Right ventricle myocardium superior (tissue), 1 donor: ENCODE data around the gene DENND1C. TPM values are rescaled to one million over a fixed set of nuclear protein-coding genes. Genes with fewer than 3 reads are reported as not detected.
A peak's percentile ranks its signal among the peaks of the same experiment; 100 is the strongest.
"Not testable (repeated sequence)": the region's sequence is repeated elsewhere in the genome, so short reads cannot be mapped to it uniquely, and the experiment has no call there.

Source experiments
- ATAC-seq: fragments of 200-7000 bp; cut with Tn5 transposase; one replicate; pipeline ENCODE4 v1.9.1; 2020; ENCODE audit warnings: mild to moderate bottlenecking; ENCODE audit not compliant: poor library complexity
- DNase-seq: peaks from one replicate; pipeline ENCODE4 v3.0.0-alpha.2; 2020
- intact Hi-C: fragments of 100-400 bp; cut with DNase I; formaldehyde crosslinking; loops from one replicate; pipeline ENCODE4 v1.11.2; 2022
- total RNA-seq: library from RNA; stranded (reverse); fragmentation: NEBNext Ultra II Directional; extraction: Animal tissue kit (Norgen Biotek cat#: 25700); gene quantifications from one replicate; pipeline ENCODE4 v1.2.1, GENCODE V29; 2021
- donor health status: DM: no; HTN: yes; CAD: no; lungs with severe emphysema.

Gene DENND1C
- total RNA-seq, 1 donor from 2014 or later, result 0.35 TPM

- no peak for ATAC-seq
- intact Hi-C loops, result no loop called here
- no peak for DNase-seq
Measured at GRCh38 chr19:6433663-6434062, 47.9 kb downstream of the DENND1C start, which contains the start of gene SLC25A41. Gene SLC25A41, minus strand, starts transcription at chr19:6433763. Its CDS starts 70 bp downstream, at chr19:6433693.

GRCh38 chr19:6433165-6433564 lies 48.4 kb downstream of the DENND1C start:
- DNase-seq, result no peak
- intact Hi-C loops, result no loop called here
- ATAC-seq, result no peak

- no peak for ATAC-seq
- DNase-seq, result no peak
- intact Hi-C loops, result no loop called here
Measured at GRCh38 chr19:6431891-6432290, 49.7 kb downstream of the DENND1C start.

GRCh38 chr19:6429419-6430221 lies 52.0 kb downstream of the DENND1C start:
- intact Hi-C loops, result no loop called here
- DNase-seq, result no peak
- no peak for ATAC-seq

- intact Hi-C loops, DNase-seq, ATAC-seq: not testable (repeated sequence)
Measured at GRCh38 chr19:6428692-6429418, 52.7 kb downstream of the DENND1C start.

GRCh38 chr19:6427131-6427530 lies 54.5 kb downstream of the DENND1C start:
- ATAC-seq (no peak), DNase-seq (no peak)
- intact Hi-C loops, result no loop called here

- DNase-seq, result no peak
- intact Hi-C loops, result no loop called here
Measured at GRCh38 chr19:6425732-6426620, 55.6 kb downstream of the DENND1C start.

DNA sequence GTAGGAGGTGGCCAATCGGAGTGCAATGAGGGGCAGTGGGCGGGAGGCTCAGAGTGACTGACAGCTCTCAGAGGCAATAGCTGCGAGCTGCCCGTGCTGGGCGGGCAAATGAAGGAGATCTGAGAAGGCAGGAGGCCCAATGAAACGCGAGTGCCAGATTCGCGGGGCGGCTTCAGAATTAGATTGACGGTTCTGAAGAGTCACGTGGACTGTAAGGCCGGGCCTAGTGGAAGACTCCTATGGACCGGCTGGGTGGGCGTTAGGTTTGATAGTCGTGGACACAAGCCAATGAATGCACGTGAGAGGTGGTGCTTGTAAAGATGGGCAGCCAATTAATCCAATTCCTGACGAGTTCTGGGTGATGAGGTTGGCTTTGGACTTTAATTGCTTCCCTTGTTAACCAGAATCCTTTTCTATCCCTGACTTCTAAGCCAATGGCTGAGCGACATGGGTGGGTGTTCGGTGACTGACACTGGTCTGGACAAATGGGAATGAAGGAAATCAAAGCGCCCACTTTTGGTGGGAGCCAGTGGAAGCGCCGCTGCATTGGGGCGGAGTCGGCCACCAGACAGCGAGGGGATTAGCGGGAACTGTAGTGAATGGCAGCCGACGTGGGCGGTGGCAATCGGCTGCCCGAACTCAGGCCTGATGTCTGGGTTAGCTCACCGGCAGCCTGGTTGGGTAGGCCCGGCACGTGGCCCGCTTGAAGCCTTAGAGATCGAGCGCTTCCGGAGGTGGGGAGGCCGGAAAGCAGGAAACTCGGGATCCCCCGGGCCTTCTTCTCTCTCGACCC lies 56.5 kb downstream of the DENND1C start:
- intact Hi-C loops, result no loop called here
- ATAC-seq (peak; percentile 94), DNase-seq (peak; percentile 100)

More at GRCh38 chr19:6425732-6426620, 55.6 kb downstream of the DENND1C start:
- ATAC-seq, result no peak

- intact Hi-C loops, result no loop called here
- peak; percentile 37 for DNase-seq
- ATAC-seq, result no peak
Measured at GRCh38 chr19:6424195-6424938, 57.2 kb downstream of the DENND1C start, which contains the start of gene KHSRP. Gene KHSRP, minus strand, starts transcription at chr19:6424811. Its CDS starts 110 bp downstream, at chr19:6424701.

DNA sequence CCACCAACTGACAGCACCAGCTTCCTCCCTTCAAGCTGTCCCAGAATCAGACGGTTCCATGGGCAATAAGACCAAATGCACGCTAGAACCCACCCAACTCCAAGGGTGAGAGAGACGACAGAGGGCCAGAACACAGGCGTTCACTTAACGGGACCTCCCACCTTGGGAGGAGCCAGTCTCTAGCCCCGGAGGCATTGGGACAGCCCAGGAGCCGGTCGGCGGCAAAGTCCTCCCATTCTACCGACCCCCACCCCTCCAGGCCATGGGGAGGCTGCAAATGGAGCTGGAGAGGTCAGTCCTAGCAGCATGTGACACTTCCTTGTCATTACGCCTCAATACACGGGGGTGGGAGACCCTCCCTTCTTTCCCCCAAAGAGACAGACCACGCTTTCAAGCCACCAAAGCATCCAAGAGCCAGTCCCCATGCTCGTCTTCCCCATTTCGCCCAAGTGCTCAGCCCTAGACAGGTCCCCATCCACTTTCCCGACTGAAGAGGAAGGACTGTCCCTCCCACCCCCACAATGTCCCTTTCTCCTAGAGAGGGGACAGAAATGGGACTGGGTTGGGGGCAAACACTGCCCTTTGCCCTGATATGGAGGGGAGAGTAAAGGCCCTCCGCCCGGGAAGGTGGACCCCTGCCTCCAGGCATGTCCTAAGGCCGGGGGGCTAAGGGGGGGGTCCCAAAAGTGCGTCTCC lies 57.9 kb downstream of the DENND1C start:
- DNase-seq, result no peak
- no peak for ATAC-seq

GRCh38 chr19:6421075-6422014 lies 60.2 kb downstream of the DENND1C start:
- no peak for ATAC-seq
- intact Hi-C loops, result no loop called here
- DNase-seq, result no peak

More for the DNA sequence above, 57.9 kb downstream of the DENND1C start:
- intact Hi-C loops, result no loop called here

DNA sequence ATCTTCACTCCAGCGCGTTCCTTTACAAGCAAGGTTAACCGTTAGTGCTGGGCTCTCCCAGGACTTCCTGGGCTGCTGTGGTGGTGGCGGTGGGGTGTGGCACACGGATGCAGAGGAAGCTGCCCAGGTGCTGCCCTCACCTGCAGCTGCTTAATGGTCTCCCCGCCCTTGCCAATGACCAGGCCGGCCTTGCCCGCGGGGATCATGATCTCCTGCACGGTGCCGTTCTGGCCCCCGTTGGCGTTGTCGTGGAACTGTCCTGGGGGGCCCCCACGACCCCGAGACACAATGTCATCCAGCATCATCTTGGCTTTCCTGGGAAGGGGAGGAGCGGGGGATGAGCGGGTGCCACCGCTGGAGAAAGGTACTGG lies 63.0 kb downstream of the DENND1C start:
- intact Hi-C loops, result no loop called here
- ATAC-seq (no peak), DNase-seq (no peak)

GRCh38 chr19:6417713-6418561 lies 63.6 kb downstream of the DENND1C start:
- intact Hi-C loops, result no loop called here
- no peak for DNase-seq

More at GRCh38 chr19:6417713-6418561, 63.6 kb downstream of the DENND1C start:
- ATAC-seq, result peak; percentile 37
